Measurements from ENCODE around the gene DDX20.
"Not testable (repeated sequence)": the region's sequence is repeated elsewhere in the genome, so short reads cannot be mapped to it uniquely, and the experiment has no call there.

The DDX20 gene

DNA sequence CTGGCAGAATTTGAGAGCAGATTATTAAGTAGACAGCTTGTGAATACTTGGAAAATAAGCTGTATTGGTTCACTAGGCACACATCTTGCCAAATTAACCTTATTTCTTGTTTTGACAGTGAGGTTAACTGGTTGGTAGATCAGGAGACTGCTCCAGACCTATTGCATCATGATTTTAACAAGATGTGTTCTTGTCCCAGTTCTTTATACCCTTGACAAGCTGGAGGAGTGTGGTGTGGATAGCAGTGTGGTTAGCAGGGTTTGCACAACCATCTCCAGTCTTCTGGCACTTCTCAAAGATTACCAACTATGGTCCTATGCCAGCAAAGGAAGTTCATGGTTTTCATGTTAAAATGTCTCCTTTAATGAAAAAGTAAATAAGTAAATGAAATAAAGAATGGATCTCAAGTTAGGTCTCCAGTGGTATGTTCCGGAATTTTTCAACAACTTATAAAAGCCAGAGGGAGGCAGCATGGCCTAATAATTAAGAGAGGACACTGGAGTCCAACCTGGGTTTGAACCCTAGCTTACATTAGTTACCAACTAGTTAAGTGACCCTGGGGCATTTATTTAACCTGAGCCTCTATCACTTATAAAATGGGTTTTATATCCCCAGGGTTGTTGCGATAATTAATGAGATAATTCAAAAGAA is 34.1 kb downstream of the DDX20 start:
- DNase-seq (ENCODE audit: low read depth): no peak

DNA sequence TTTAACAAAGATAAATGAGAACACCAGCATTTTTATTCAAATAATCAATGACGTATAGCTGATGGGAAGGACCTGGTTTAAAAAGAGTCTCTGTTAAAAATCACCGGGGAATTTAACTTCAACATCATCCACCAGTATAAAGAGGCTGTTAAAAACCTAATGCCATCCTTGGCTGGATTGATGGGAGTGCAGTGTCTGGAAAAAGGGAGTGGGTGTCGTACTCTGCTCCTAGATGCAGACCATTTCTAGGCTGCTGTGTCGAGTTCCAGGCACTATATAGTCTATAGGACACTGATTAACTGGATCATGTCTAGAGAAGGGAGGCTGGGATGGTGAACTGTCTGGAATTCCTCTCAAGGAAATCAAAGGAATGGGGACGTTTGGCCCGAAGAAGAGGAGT is 36.1 kb downstream of the DDX20 start:
- DNase-seq (ENCODE audit: low read depth): no peak

DNA sequence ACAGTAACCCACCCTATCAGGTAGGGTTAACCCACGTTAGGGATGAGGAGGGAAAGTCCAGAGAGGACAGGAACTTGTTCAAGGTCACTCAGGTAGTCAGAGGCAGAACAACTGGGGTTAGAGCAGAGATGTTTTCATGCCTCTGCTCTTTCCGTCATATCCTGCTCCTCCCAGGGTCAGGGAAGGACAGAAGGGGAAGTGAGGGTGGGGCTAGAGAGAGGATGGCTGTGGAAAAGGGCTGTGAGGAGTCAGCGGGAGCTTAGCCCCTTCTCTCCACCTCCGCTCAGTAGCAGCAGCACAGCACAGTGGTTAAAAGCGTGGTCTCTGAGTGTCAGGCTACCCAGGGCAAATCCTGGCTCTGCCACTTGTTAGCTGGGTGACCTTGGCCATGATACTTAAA is 36.5 kb downstream of the DDX20 start:
- no peak for DNase-seq (ENCODE audit: low read depth)

- DNase-seq (ENCODE audit: low read depth): no peak
These were observed 38.2 kb downstream of the DDX20 start for GRCh38 chr1:111793923-111794322.

- no peak for DNase-seq (ENCODE audit: low read depth)
These were observed 39.7 kb downstream of the DDX20 start for GRCh38 chr1:111795401-111795800.

DNA sequence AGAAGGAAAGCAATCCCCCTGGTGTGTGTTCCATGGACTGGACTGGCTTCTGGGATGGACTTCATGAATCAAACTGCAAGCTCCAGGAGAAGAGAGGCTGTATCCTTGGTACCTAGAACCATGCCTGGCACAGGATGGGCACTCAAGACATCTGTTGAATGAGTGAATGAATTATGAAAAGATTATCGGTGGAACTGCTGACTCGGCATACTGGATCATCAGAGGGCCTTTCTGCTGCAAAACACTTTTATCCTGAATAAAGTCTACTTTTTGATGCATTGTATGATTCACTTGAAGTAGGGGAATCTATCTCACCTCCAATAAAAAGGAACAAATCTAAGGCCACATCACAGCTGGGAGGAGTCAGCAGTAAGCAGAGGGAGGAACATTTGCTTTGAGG is 42.9 kb downstream of the DDX20 start:
- DNase-seq (ENCODE audit: low read depth): no peak

DNA sequence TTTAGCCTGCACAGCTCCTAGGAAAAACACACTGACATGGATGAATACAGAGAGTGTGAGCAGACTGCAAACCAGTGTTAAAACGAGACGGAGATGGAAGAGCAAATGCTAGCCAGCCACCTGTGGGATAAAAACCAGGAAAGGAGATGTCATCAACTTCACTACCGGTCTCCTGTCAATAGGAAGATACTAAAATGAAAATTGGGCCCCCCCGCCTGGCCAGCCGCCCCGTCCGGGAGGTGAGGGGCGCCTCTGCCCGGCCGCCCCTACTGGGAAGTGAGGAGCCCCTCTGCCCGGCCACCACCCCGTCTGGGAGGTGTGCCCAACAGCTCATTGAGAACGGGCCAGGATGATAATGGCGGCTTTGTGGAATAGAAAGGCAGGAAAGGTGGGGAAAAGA is 44.0 kb downstream of the DDX20 start:
- DNase-seq (ENCODE audit: low read depth): not testable (repeated sequence)

GRCh38 chr1:111801071-111801850 is 45.6 kb downstream of the DDX20 start:
- no peak for DNase-seq (ENCODE audit: low read depth)

DNA sequence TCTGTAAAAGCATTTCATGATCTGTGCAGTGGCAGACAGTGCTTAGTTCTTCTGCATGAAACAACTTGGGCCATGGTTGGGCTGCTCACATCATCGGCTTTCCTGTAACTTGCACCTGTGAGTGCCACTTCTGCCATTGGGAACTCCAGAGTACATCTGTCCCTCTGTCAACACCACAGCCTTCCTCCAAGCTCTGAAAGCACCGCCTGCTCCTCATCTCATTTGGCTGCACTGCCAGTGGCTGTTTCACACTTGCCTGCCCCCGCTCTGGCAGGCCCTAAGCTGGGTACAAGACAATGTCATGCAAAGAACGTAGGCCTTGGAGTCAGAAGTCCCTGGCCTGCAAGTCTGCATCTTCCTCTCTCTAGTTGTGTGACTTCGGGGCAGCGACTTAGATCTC is 46.4 kb downstream of the DDX20 start:
- no peak for DNase-seq (ENCODE audit: low read depth)

- no peak for DNase-seq (ENCODE audit: low read depth)
These were observed 47.3 kb downstream of the DDX20 start for GRCh38 chr1:111802984-111803383.

DNA sequence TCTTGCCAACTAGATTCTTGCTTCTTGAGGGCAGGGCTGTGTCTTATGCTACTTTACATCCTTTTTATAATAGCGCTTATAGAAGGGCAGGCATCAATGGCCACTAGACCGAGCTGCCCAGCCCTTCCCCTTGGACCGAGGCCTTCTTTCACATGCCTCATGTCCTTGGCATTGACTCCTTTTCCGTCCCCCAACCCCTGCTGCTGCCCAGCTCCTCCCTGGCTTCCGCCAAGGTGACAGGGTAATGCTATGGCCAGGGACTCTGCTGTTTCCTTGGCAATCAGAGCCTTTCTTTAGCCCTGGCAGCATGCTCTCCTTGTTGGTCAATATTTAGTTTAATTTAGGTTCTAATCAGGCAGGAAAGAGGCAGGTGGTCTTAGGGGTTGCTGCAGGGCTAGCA is 48.2 kb downstream of the DDX20 start:
- no peak for DNase-seq (ENCODE audit: low read depth)

GRCh38 chr1:111804776-111805175 is 49.1 kb downstream of the DDX20 start:
- no peak for DNase-seq (ENCODE audit: low read depth)

DNA sequence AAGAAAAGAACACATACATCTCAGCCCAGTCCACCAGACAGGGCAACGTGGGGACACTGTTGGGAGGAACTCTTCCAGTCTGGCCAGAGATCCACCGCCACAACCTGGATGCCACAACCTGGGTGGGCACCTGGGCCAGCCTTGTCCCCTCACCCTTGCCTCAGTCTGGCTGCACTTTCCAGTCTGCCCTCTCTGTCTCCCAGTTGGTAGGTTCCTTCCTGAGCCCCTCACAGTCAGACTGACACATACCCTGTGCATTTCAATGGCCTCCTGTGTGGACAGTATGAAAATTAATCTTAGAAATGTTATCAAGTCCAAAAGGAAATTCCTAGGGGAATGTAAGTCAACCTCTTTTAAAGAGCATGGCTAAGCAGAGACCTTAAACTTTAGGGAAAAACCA is 49.5 kb downstream of the DDX20 start:
- DNase-seq (ENCODE audit: low read depth): no peak

DNA sequence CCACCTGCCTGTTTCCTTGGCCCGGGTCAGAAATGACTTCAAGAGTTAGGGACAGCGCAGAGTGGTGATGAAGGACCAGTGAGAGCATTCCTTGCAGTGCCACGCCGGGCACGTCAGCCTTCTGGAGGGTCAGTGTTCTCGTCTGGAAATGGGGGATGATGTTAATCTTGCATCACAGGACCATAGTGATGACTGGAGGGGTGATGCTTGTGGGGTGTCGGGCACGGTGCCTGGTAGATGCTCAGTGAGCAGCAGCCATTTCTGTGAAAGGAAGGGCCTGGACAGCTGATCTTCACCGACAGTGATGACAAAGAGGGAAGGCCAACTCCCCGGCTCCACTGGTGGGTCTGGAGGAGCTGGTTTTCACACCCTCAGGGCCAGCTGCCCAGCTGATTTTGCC is 56.2 kb downstream of the DDX20 start:
- no peak for DNase-seq (ENCODE audit: low read depth)

DNA sequence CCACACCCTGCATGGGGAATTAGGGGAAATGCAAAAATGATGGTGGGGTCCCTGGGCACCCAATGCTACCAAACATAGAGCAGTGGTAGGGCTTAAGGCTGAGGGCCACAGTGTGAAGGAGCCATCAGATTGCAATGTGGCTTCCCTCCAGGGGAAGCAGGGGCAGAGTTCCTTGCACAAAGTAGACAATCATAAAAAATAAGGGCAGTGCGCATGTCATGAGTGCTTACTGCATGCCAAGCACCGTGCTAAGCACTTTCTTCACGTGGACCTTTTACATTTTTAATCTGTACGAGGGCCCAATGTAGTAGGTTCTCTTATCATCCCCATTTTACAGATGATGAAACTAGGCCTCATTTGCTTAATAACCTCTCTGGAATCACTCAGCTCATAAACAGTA is 56.6 kb downstream of the DDX20 start:
- no peak for DNase-seq (ENCODE audit: low read depth)

GRCh38 chr1:111813440-111814304 is 58.0 kb downstream of the DDX20 start:
- no peak for DNase-seq (ENCODE audit: low read depth)

GRCh38 chr1:111814305-111814628 is 58.6 kb downstream of the DDX20 start:
- DNase-seq (ENCODE audit: low read depth): no peak

DNA sequence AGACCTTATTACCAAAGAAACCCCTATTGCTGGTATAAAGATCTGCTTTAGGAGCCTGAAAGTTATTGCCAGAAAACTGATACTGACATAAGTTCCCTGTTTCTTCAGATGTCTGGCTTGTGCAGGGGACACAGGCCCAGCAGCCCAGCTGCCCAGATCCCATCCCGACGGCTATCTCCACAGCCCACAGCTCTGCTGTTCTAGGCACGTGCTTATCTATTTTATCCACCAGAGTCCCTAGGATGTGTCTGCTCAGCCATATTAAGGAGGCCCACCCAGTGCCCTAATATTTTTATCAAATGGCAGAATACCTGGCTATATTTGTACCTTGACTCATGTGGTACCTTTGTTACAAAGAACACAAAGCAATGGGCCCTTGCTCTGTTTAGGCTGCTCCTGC is 58.9 kb downstream of the DDX20 start:
- no peak for DNase-seq (ENCODE audit: low read depth)

Measured in stimulated activated CD8-positive, alpha-beta memory T cell treated with anti-CD3 and anti-CD28 coated beads, Interleukin-15, amount 100 ng/mL, for 24 hours (primary cell).